Vagina (tissue), 2 donors: Measurements from ENCODE around the gene IFT88. TPM values are rescaled to one million over a fixed set of nuclear protein-coding genes. Genes with fewer than 3 reads are reported as not detected.

Experiments
- DNase-seq, 2 donors: peaks; one replicate each; pipeline ENCODE4 v3.0.0-alpha.2; 2017; ENCODE audit errors: extremely low spot score in 2 of 2
- H3K27ac ChIP-seq: fragments of 200-600 bp; sonication (generic); one replicate; pipeline ENCODE4 v1.5.1; 2019
- H3K27me3 ChIP-seq: fragments of 200-600 bp; sonication (generic); one replicate; pipeline ENCODE4 v1.5.1; 2019
- H3K36me3 ChIP-seq, 2 donors: fragments of 200-600 bp; sonication (generic); one replicate each; pipeline ENCODE4 v1.5.1; 2017 to 2019
- H3K4me1 ChIP-seq: fragments of 200-600 bp; sonication (generic); one replicate; pipeline ENCODE4 v1.5.1; 2019
- H3K4me3 ChIP-seq, 2 donors: fragments of 200-600 bp; sonication (generic); 1 replicate in 1 of 2; 2 replicates in 1 of 2; pipeline ENCODE4 v1.5.1; 2016 to 2019
- H3K9me3 ChIP-seq: fragments of 200-600 bp; sonication (generic); one replicate; pipeline ENCODE4 v1.5.1; 2019
- CTCF ChIP-seq, 3 experiments: fragments of 450-650 bp in 2 of 3; fragments of 200-600 bp in 1 of 3; sonication (generic) in 1 of 3; IDR thresholded peaks; one replicate each; pipeline ENCODE4 v1.5.1; 2017 to 2019; ENCODE audit warnings: antibody characterized with exemption in 3 of 3, mild to moderate bottlenecking in 2 of 3, moderate library complexity in 2 of 3
- POLR2A ChIP-seq, 2 donors: fragments of 450-650 bp; IDR thresholded peaks; one replicate each; pipeline ENCODE4 v1.6.1; 2017; ENCODE audit warnings: antibody characterized with exemption in 2 of 2, mild to moderate bottlenecking in 2 of 2, moderate library complexity in 2 of 2
- POLR2AphosphoS5 ChIP-seq, 2 donors: sonication (generic); formaldehyde crosslinking; IDR thresholded peaks; one replicate each; pipeline ENCODE4 v1.9.0; 2017; ENCODE audit warnings: antibody characterized with exemption in 2 of 2, mild to moderate bottlenecking in 2 of 2, low read depth in 1 of 2; ENCODE audit not compliant: insufficient read depth in 1 of 2
- intact Hi-C: fragments of 100-400 bp; cut with DNase I; formaldehyde crosslinking; loops from one replicate; pipeline ENCODE4 v1.15.1; 2023
- total RNA-seq: library from RNA; depleted of rRNA; stranded (reverse); fragments of >200 nt; gene quantifications from one replicate; pipeline ENCODE4 v1.2.3, GENCODE V29; 2016

Gene IFT88
- total RNA-seq, 1 donor from 2014 or later: 6.9 TPM

DNA sequence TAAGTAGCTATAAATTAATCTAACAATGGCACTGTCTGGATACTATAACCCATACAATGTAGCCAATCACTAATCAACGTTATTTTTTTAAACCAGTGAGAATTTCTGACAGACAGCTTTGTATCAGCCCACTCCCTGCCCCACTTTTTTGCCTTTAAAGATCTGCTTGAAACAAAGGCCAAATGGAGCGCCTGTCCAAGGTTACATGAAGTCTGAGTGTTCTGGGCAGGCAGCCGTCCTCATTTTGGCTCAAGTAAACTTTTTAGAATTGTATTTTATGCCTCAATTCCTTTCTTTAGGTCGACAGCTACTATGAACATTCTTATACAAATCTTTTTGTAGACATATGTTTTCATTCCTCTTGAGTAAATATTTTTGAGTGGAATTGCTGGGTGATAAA is 6.2 kb downstream of the IFT88 start:
- no peaks in the 10 kb centered on the region for H3K27me3 ChIP-seq
- intact Hi-C loops: no loop called here
- no peak for DNase-seq
- H3K4me3 ChIP-seq: no peak overlapping the region
- peaks cover 5% of the 10 kb centered on the region for H3K9me3 ChIP-seq
- no peak overlapping the region for H3K27ac ChIP-seq
- peaks cover 0 to 9% of the 10 kb centered on the region in 2 donors for H3K36me3 ChIP-seq
- TF ChIP-seq POLR2AphosphoS5 (IDR thresholded peaks at IDR 0.05; ENCODE audit: insufficient read depth in 1 of 2, low read depth in 1 of 2): no peak
- TF ChIP-seq POLR2A (IDR thresholded peaks at IDR 0.05): no peak
- TF ChIP-seq CTCF (IDR thresholded peaks at IDR 0.05): no peak
- H3K4me1 ChIP-seq: peaks cover 5% of the 10 kb centered on the region

GRCh38 chr13:20573636-20574035 is 6.7 kb downstream of the IFT88 start:
- Histone ChIP-seq H3K36me3 (peaks cover 0 to 9% of the 10 kb centered on the region in 2 donors), H3K4me3 (no peak overlapping the region), H3K4me1 (peaks cover under 1% of the 10 kb centered on the region), H3K27ac (no peak overlapping the region), H3K27me3 (no peaks in the 10 kb centered on the region), H3K9me3 (peaks cover 5% of the 10 kb centered on the region)
- no peak for TF ChIP-seq CTCF (IDR thresholded peaks at IDR 0.05)
- TF ChIP-seq POLR2AphosphoS5 (IDR thresholded peaks at IDR 0.05; ENCODE audit: insufficient read depth in 1 of 2, low read depth in 1 of 2): no peak
- no peak for TF ChIP-seq POLR2A (IDR thresholded peaks at IDR 0.05)
- intact Hi-C loops: no loop called here
- DNase-seq: no peak

DNA sequence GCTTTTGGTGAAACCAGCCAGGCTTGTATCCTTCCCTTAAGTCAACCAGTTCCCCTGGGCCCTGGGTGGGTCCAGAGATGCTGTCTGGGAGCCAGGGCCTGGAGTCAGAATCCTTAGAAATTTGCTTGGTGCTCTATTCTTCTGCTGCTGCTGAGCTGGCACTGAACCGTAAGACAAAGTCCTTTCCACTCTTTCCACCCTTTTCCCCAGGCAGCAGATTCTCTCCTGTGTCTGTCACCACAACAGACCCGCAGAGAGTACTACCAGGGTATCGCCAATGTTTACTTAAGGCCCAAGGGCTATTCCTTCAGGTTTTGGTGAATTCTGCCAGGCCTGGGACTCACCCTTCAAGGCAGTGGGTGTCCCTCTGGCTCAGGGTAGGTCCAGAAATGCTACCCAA is 12.2 kb downstream of the IFT88 start:
- Histone ChIP-seq H3K4me1 (no peaks in the 10 kb centered on the region), H3K4me3 (no peak overlapping the region), H3K27me3 (no peaks in the 10 kb centered on the region), H3K9me3 (peaks cover 5% of the 10 kb centered on the region), H3K27ac (no peak overlapping the region), H3K36me3 (peaks cover 0 to 19% of the 10 kb centered on the region in 2 donors)
- intact Hi-C loops: no loop called here
- TF ChIP-seq POLR2A (IDR thresholded peaks at IDR 0.05): no peak
- TF ChIP-seq POLR2AphosphoS5 (IDR thresholded peaks at IDR 0.05; ENCODE audit: insufficient read depth in 1 of 2, low read depth in 1 of 2): no peak
- no peak for TF ChIP-seq CTCF (IDR thresholded peaks at IDR 0.05)
- DNase-seq: no peak

- peaks cover 0 to 29% of the 10 kb centered on the region in 2 donors for H3K36me3 ChIP-seq
Observed at GRCh38 chr13:20580257-20580656, 13.3 kb downstream of the IFT88 start.

More at GRCh38 chr13:20580257-20580656, 13.3 kb downstream of the IFT88 start:
- no peaks in the 10 kb centered on the region for H3K27me3 ChIP-seq
- H3K9me3 ChIP-seq: peaks cover 5% of the 10 kb centered on the region
- H3K27ac ChIP-seq: no peak overlapping the region
- no peaks in the 10 kb centered on the region for H3K4me1 ChIP-seq
- no peak for DNase-seq
- no peak overlapping the region for H3K4me3 ChIP-seq
- TF ChIP-seq POLR2A (IDR thresholded peaks at IDR 0.05): no peak
- no peak for TF ChIP-seq CTCF (IDR thresholded peaks at IDR 0.05)
- TF ChIP-seq POLR2AphosphoS5 (IDR thresholded peaks at IDR 0.05; ENCODE audit: insufficient read depth in 1 of 2, low read depth in 1 of 2): no peak
- intact Hi-C loops: no loop called here
